Dendritic cell treated with granulocyte-macrophage colony-stimulating factor and Interleukin-4, amounts not matched to agents 40 ng/mL and 50 ng/mL, for 4 days (primary cell): ENCODE data around the gene HSD17B11.
"Not testable (repeated sequence)": the region's sequence is repeated elsewhere in the genome, so short reads cannot be mapped to it uniquely, and the experiment has no call there.

ENCODE experiments used
- H3K27ac Mint-ChIP-seq: one replicate; pipeline ENCODE4 v1.8.0; 2022; ENCODE audit warnings: mild to moderate bottlenecking, mixed read lengths
- H3K27me3 Mint-ChIP-seq: one replicate; pipeline ENCODE4 v1.8.0; 2022; ENCODE audit warnings: mild to moderate bottlenecking, mixed read lengths
- H3K36me3 Mint-ChIP-seq: one replicate; pipeline ENCODE4 v1.8.0; 2022; ENCODE audit warnings: low read depth, mixed read lengths
- H3K4me1 Mint-ChIP-seq: one replicate; pipeline ENCODE4 v1.8.0; 2022; ENCODE audit warnings: low read depth, mixed read lengths
- H3K4me3 Mint-ChIP-seq: one replicate; pipeline ENCODE4 v1.8.0; 2022; ENCODE audit warnings: mild to moderate bottlenecking, moderate library complexity, mixed read lengths
- H3K9me3 Mint-ChIP-seq: one replicate; pipeline ENCODE4 v1.8.0; 2022; ENCODE audit warnings: mixed read lengths
- intact Hi-C: fragments of 100-400 bp; cut with micrococcal nuclease; formaldehyde crosslinking; loops from one replicate; pipeline ENCODE4 v1.15.0; 2022

Gene HSD17B11

DNA sequence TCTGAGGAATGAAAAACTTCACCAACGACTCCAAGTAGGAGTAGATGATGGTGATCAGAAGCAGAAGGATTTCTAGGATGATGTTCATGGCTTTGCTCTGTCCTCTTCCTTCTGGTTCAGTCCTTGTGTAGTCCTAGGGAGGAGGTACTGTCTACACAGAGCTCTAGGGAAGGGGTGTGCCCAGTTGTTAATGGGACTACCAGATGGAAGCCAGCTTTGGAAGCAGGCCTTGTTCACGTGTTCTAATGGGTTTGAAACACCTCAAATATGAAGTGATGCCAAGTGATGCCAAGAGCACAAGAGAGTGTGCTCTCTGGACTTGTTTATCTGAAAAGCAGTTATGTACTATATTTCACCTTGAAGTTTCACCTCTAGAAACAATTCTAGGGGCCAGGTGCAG is 68.2 kb downstream of the HSD17B11 start, which contains the start of gene HSD17B13:
Gene HSD17B13, minus strand, starts transcription at position 129 of the 400 bp plus-strand sequence. Its CDS starts 41 bp downstream, at position 88.
- no peaks in the 10 kb centered on the region for H3K36me3 Mint-ChIP-seq
- intact Hi-C loops = no loop called here
- H3K4me3 Mint-ChIP-seq = no peak within 1 kb of the TSS
- no peak within 1 kb of the TSS for H3K27ac Mint-ChIP-seq
- H3K9me3 Mint-ChIP-seq = no peaks in the 10 kb centered on the region
- H3K27me3 Mint-ChIP-seq = no peaks in the 10 kb centered on the region
- H3K4me1 Mint-ChIP-seq = peaks cover 9% of the 10 kb centered on the region

DNA sequence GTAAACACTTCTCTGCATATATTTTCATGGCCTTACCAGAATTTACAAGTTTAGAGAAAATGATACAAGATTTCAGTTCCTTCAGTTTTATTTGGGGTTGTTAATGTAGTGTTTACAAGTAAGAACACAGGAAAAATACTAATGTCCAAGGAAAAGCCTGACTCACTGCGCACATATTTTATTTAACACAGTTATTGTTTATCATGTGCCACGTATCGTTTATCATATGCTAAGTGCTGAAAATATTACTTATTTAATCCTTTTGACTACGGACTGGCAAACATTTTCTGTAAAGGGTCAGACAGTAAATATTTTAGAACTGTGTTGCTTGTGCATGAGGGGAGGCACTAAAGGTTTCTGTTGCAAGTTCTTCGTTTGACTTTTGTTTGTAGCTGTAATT is 69.1 kb downstream of the HSD17B11 start:
- no peak overlapping the region for H3K4me3 Mint-ChIP-seq
- no peaks in the 10 kb centered on the region for H3K9me3 Mint-ChIP-seq
- peaks cover 9% of the 10 kb centered on the region for H3K4me1 Mint-ChIP-seq
- no peaks in the 10 kb centered on the region for H3K36me3 Mint-ChIP-seq
- intact Hi-C loops = no loop called here
- no peaks in the 10 kb centered on the region for H3K27me3 Mint-ChIP-seq
- no peak overlapping the region for H3K27ac Mint-ChIP-seq

DNA sequence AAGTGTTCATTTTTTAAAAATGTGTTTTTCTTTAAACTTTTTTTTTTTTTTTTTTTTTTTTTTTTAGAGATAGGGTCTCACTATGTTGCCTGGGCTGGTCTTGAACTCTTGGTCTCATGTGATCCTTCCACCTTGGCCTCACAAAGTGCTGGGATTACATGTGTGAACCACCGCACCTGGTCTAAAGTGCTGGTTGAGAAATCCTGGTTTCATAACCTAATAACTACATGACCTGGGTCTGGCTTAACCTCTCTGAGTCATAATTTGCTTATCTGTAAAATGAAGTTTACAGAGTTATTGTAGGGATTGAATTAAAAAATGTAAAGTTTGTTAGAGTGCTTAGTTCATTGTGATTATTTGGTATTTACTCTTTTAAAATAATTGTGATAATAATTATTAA is 73.5 kb downstream of the HSD17B11 start:
- Mint-ChIP-seq H3K4me1 (no peaks in the 10 kb centered on the region), H3K36me3 (no peaks in the 10 kb centered on the region)

DNA sequence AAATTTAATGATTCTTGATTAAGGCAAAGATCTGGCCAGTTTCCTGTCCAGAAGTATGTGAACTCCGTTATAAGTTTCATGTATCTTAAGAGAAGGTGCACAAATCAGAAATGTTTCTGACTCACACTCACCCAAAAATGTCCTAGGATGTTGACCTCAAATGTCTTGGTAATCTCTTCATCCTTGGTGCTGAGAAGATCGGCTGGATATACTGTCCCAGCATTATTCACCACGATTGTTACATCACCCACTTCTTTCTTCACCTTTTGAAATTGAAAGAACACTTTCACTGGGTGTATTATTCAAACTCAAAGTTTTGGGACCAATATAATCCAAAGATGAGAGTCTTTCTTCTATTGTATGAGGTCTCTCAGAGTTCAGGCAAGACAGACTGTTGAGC is 74.0 kb downstream of the HSD17B11 start:
- no peaks in the 10 kb centered on the region for H3K36me3 Mint-ChIP-seq
- intact Hi-C loops = no loop called here
- no peak overlapping the region for H3K27ac Mint-ChIP-seq
- no peaks in the 10 kb centered on the region for H3K27me3 Mint-ChIP-seq
- H3K9me3 Mint-ChIP-seq = no peaks in the 10 kb centered on the region
- no peak overlapping the region for H3K4me3 Mint-ChIP-seq
- no peaks in the 10 kb centered on the region for H3K4me1 Mint-ChIP-seq

More for the DNA sequence above, 73.5 kb downstream of the HSD17B11 start:
- H3K27me3 Mint-ChIP-seq = no peaks in the 10 kb centered on the region
- H3K9me3 Mint-ChIP-seq = no peaks in the 10 kb centered on the region
- H3K4me3 Mint-ChIP-seq = no peak overlapping the region
- intact Hi-C loops = no loop called here
- no peak overlapping the region for H3K27ac Mint-ChIP-seq

GRCh38 chr4:87315000-87315399 is 76.0 kb downstream of the HSD17B11 start:
- H3K27ac Mint-ChIP-seq, H3K4me3 Mint-ChIP-seq, intact Hi-C loops, H3K4me1 Mint-ChIP-seq, H3K27me3 Mint-ChIP-seq, H3K9me3 Mint-ChIP-seq, H3K36me3 Mint-ChIP-seq: not testable (repeated sequence)

DNA sequence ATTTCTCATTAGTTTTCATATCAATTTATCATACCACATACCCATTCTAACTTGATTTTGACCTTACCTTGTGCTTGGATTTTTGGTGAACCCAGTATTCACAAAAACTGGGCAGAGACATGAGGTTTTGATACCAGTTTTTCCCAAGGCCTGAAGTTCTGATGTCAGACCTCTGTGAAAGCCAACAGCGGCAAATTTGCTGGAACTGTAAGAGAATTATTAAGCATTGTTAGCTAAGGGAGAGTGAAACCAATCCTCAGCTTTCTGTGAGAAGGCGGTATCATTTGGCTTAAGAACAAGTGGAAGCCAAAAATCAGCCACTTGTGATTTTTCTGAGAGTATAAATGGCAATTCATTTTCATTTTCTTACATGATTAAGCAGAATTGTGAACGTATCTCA is 77.2 kb downstream of the HSD17B11 start:
- H3K4me3 Mint-ChIP-seq = no peak overlapping the region
- H3K27me3 Mint-ChIP-seq = no peaks in the 10 kb centered on the region
- no peaks in the 10 kb centered on the region for H3K4me1 Mint-ChIP-seq
- no peaks in the 10 kb centered on the region for H3K36me3 Mint-ChIP-seq
- H3K27ac Mint-ChIP-seq = no peak overlapping the region
- H3K9me3 Mint-ChIP-seq = no peaks in the 10 kb centered on the region
- intact Hi-C loops = no loop called here

DNA sequence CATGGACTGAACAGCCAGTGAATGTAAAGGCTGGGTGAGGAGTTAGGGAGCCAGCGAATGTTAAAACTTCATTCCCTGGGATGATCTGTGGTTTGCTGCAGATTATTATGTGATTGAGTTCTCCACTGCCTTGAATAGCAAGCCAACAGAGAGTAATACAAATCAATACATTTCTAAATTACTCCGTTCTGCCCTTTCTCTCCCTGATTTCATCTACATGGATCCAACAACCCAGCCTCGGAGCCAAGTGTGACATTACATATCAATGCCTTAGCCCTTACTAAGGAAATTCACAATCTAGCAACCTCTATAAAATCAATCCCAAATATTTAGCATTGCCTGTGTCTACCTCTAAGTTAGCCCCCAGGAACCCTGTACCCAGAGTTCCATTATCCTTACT is 79.3 kb downstream of the HSD17B11 start:
- H3K4me1 Mint-ChIP-seq = no peaks in the 10 kb centered on the region
- no peaks in the 10 kb centered on the region for H3K36me3 Mint-ChIP-seq
- intact Hi-C loops = no loop called here
- H3K27ac Mint-ChIP-seq = no peak overlapping the region
- no peaks in the 10 kb centered on the region for H3K27me3 Mint-ChIP-seq
- no peak overlapping the region for H3K4me3 Mint-ChIP-seq
- no peaks in the 10 kb centered on the region for H3K9me3 Mint-ChIP-seq

GRCh38 chr4:87310691-87311335 is 80.2 kb downstream of the HSD17B11 start:
- Mint-ChIP-seq H3K27me3 (no peaks in the 10 kb centered on the region), H3K9me3 (no peaks in the 10 kb centered on the region), H3K36me3 (no peaks in the 10 kb centered on the region), H3K4me3 (no peak overlapping the region), H3K4me1 (no peaks in the 10 kb centered on the region), H3K27ac (no peak overlapping the region)
- intact Hi-C loops = no loop called here

GRCh38 chr4:87309625-87310024 is 81.4 kb downstream of the HSD17B11 start:
- Mint-ChIP-seq H3K4me1 (no peaks in the 10 kb centered on the region), H3K36me3 (peaks cover 6% of the 10 kb centered on the region), H3K27me3 (no peaks in the 10 kb centered on the region), H3K4me3 (no peak overlapping the region), H3K9me3 (no peaks in the 10 kb centered on the region), H3K27ac (no peak overlapping the region)
- intact Hi-C loops = no loop called here

DNA sequence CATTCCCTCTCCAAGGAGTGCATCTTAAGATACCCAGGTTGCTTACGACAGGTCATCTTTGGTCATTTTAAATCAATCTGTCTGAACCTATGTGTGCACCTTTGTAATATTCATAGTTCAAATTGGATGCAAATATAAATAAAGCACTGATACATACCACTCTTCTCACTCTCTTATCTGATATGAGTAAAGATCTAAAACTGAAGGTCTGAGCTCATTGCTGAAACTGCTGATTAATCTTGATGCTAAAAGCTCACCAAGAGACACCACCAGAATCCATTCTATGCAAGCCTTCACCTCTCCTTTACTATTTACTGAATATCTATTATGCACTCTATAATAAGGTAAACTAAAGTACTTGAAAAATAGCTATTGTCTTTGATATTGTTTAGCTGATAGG is 84.9 kb downstream of the HSD17B11 start:
- no peaks in the 10 kb centered on the region for H3K9me3 Mint-ChIP-seq
- no peak overlapping the region for H3K4me3 Mint-ChIP-seq
- H3K27ac Mint-ChIP-seq = no peak overlapping the region
- H3K4me1 Mint-ChIP-seq = no peaks in the 10 kb centered on the region
- intact Hi-C loops = no loop called here
- H3K36me3 Mint-ChIP-seq = peaks cover 6% of the 10 kb centered on the region
- no peaks in the 10 kb centered on the region for H3K27me3 Mint-ChIP-seq

DNA sequence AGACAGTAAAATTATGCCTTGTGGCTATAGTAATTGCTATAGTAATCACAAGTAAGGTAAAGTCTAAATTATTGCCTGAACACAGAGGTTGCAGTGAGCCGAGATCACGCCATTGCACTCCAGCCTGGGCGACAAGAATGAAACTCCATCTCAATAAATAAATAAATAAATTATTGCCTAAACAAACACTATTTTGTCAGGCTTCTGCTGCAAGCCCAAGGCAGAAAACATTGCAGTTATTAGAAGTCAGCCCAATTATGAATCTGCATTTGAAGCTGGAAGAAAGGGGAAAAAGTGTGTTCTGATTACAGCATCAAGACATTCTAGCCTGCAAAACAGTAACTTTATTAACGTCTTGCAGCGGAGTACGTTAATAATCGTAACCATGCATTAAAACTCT is 85.4 kb downstream of the HSD17B11 start:
- Mint-ChIP-seq H3K36me3 (peaks cover 6% of the 10 kb centered on the region), H3K27ac (no peak overlapping the region), H3K4me1 (no peaks in the 10 kb centered on the region), H3K4me3 (no peak overlapping the region), H3K27me3 (no peaks in the 10 kb centered on the region), H3K9me3 (no peaks in the 10 kb centered on the region)
- intact Hi-C loops = no loop called here

GRCh38 chr4:87304745-87305432 is 86.1 kb downstream of the HSD17B11 start:
- intact Hi-C loops = no loop called here
- Mint-ChIP-seq H3K36me3 (peaks cover 6% of the 10 kb centered on the region), H3K4me1 (no peaks in the 10 kb centered on the region), H3K27me3 (no peaks in the 10 kb centered on the region), H3K9me3 (no peaks in the 10 kb centered on the region), H3K4me3 (no peak overlapping the region), H3K27ac (no peak overlapping the region)

GRCh38 chr4:87299898-87300297 is 91.1 kb downstream of the HSD17B11 start:
- Mint-ChIP-seq H3K4me3 (no peak overlapping the region), H3K36me3 (no peaks in the 10 kb centered on the region), H3K4me1 (no peaks in the 10 kb centered on the region), H3K27ac (no peak overlapping the region), H3K9me3 (peaks cover 9% of the 10 kb centered on the region), H3K27me3 (no peaks in the 10 kb centered on the region)
- intact Hi-C loops = no loop called here

DNA sequence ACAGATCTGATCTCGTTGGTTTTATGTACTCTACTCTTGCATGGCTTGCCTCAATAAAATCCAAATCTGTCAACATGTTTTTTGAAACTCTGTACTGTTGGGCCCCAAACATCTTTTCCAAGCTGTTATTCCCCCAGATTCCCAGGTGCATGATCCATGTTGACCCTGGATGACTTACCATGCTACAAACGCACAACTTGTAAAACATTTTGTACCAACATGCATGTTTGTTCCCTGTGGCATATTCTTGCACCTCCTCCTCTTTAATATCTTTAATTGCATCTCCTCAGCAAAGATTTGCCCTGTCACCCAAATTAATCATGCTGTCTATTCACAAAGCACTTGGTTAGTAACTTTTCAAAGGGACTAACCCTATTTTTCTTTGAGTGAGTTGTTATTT is 92.6 kb downstream of the HSD17B11 start:
- H3K27me3 Mint-ChIP-seq = no peaks in the 10 kb centered on the region
- intact Hi-C loops = no loop called here
- no peaks in the 10 kb centered on the region for H3K36me3 Mint-ChIP-seq
- no peak overlapping the region for H3K4me3 Mint-ChIP-seq
- H3K4me1 Mint-ChIP-seq = no peaks in the 10 kb centered on the region
- H3K9me3 Mint-ChIP-seq = peaks cover 25% of the 10 kb centered on the region
- H3K27ac Mint-ChIP-seq = no peak overlapping the region

GRCh38 chr4:87294911-87295310 is 96.1 kb downstream of the HSD17B11 start:
- H3K27ac Mint-ChIP-seq, intact Hi-C loops, H3K4me1 Mint-ChIP-seq, H3K36me3 Mint-ChIP-seq, H3K4me3 Mint-ChIP-seq, H3K27me3 Mint-ChIP-seq: not testable (repeated sequence)
- H3K9me3 Mint-ChIP-seq = peaks cover 29% of the 10 kb centered on the region
